Endodermal cell (in vitro differentiated cells): ENCODE results near the gene NGEF. TPM values are rescaled to one million over a fixed set of nuclear protein-coding genes. Genes with fewer than 3 reads are reported as not detected.

ENCODE experiments used
- DNase-seq: peaks from one replicate; pipeline ENCODE4 v3.0.0-alpha.2; 2017
- H3K27ac ChIP-seq: 2 replicates; pipeline ENCODE4 v1.5.1; 2013; ENCODE audit warnings: mild to moderate bottlenecking, low read depth, low read length, moderate library complexity
- H3K27me3 ChIP-seq: 2 replicates; pipeline ENCODE4 v1.6.1; 2013; ENCODE audit warnings: mild to moderate bottlenecking, low read length, moderate library complexity; ENCODE audit not compliant: insufficient read depth, control insufficient read depth, poor library complexity, severe bottlenecking
- H3K36me3 ChIP-seq: 2 replicates; pipeline ENCODE4 v1.7.0; 2013; ENCODE audit warnings: mild to moderate bottlenecking, low read length, moderate library complexity; ENCODE audit not compliant: control insufficient read depth, insufficient read depth
- H3K4me1 ChIP-seq: one replicate; pipeline ENCODE4 v1.7.0; 2013; ENCODE audit warnings: low read length; ENCODE audit not compliant: control insufficient read depth, insufficient read depth
- H3K4me3 ChIP-seq: 2 replicates; pipeline ENCODE4 v1.5.1; 2013; ENCODE audit warnings: mild to moderate bottlenecking, low read length, moderate library complexity
- H3K9ac ChIP-seq: 2 replicates; pipeline ENCODE4 v1.6.1; 2013; ENCODE audit warnings: mild to moderate bottlenecking, low read length, moderate library complexity; ENCODE audit not compliant: poor library complexity, severe bottlenecking; ENCODE audit errors: extremely low read depth
- H3K9me3 ChIP-seq: 2 replicates; pipeline ENCODE4 v1.6.1; 2013; ENCODE audit warnings: mild to moderate bottlenecking, low read length, moderate library complexity; ENCODE audit not compliant: control insufficient read depth
- H3K27ac Mint-ChIP-seq: 2 replicates; pipeline ENCODE4 v1.8.0; 2020; ENCODE audit warnings: mixed read lengths
- H3K27me3 Mint-ChIP-seq: 2 replicates; pipeline ENCODE4 v1.8.0; 2021; ENCODE audit warnings: mild to moderate bottlenecking, mixed read lengths; ENCODE audit not compliant: insufficient read depth
- H3K36me3 Mint-ChIP-seq: 2 replicates; pipeline ENCODE4 v1.8.0; 2020; ENCODE audit warnings: low read depth, mixed read lengths
- H3K4me1 Mint-ChIP-seq: 2 replicates; pipeline ENCODE4 v1.8.0; 2020; ENCODE audit warnings: mixed read lengths
- H3K4me3 Mint-ChIP-seq: 2 replicates; pipeline ENCODE4 v1.8.0; 2020; ENCODE audit warnings: mild to moderate bottlenecking, moderate library complexity, mixed read lengths
- H3K9me3 Mint-ChIP-seq: 2 replicates; pipeline ENCODE4 v1.8.0; 2020; ENCODE audit warnings: mild to moderate bottlenecking, mixed read lengths
- WGBS, 2 experiments: methylation state at CpG; one replicate each; pipeline versions ENCODE4 v1.1.5 to v1.1.7; 2013; ENCODE audit warnings: missing lambda C conversion rate in 2 of 2, mixed read lengths in 1 of 2; ENCODE audit not compliant: insufficient coverage in 1 of 2, insufficient read length in 1 of 2; 5-methylcytosine and 5-hydroxymethylcytosine counted together
- total RNA-seq, 2 donors: library from RNA; stranded (reverse); fragmentation: NEBNext Ultra II Directional in 1 of 2; extraction: Animal tissue kit (Norgen Biotek cat#: 25700) in 1 of 2; gene quantifications; 2 replicates in 1 of 2; 3 replicates in 1 of 2; pipeline ENCODE4 v1.2.1, GENCODE V29; 2021
- TF ChIP-seq, protein P1 (sequence below): fragments of 200-600 bp; sonication (generic); conservative IDR thresholded peaks from 2 replicates; pipeline ENCODE4 v1.5.0; 2021; ENCODE audit warnings: antibody characterized with exemption, mild to moderate bottlenecking

Gene NGEF
- total RNA-seq, 2 donors from 2014 or later, result 1.8 to 2.9 TPM

DNA sequence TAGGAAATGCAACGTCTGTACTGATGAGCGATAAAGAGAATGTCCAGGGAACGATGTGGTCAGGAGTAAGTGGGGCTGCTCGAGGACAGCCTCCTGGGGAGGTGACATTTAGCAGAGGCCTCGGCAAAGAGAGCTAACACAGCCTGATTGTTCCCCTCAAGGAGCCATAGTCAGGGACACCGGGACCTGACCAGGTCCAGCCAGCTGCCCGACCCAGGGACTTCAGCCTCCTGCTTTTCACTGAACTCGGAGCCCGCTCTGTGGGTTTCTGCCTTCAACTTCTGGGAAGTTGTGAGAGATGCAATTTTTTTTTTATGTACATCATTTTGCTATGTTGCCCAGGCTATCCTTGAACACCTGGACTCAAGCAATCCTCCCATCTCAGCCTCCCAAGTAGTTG, 29.5 kb upstream of the NGEF start:
- Histone ChIP-seq H3K9ac (no peak overlapping the region), H3K27ac (no peak overlapping the region), H3K36me3 (no peaks in the 10 kb centered on the region), H3K4me3 (no peak overlapping the region), H3K9me3 (no peaks in the 10 kb centered on the region), H3K27me3 (no peaks in the 10 kb centered on the region), H3K4me1 (no peaks in the 10 kb centered on the region)
- TF ChIP-seq, protein P1, sequence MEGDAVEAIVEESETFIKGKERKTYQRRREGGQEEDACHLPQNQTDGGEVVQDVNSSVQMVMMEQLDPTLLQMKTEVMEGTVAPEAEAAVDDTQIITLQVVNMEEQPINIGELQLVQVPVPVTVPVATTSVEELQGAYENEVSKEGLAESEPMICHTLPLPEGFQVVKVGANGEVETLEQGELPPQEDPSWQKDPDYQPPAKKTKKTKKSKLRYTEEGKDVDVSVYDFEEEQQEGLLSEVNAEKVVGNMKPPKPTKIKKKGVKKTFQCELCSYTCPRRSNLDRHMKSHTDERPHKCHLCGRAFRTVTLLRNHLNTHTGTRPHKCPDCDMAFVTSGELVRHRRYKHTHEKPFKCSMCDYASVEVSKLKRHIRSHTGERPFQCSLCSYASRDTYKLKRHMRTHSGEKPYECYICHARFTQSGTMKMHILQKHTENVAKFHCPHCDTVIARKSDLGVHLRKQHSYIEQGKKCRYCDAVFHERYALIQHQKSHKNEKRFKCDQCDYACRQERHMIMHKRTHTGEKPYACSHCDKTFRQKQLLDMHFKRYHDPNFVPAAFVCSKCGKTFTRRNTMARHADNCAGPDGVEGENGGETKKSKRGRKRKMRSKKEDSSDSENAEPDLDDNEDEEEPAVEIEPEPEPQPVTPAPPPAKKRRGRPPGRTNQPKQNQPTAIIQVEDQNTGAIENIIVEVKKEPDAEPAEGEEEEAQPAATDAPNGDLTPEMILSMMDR, result no peak
- H3K36me3 Mint-ChIP-seq, result no peaks in the 10 kb centered on the region
- no peak for DNase-seq
- no peaks in the 10 kb centered on the region for H3K9me3 Mint-ChIP-seq
- H3K27ac Mint-ChIP-seq, result no peak overlapping the region
- H3K27me3 Mint-ChIP-seq, result no peaks in the 10 kb centered on the region
- 92 to 95% methylated on average over 8 to 9 of the region's 9 CpGs for WGBS, 2 experiments
- H3K4me1 Mint-ChIP-seq, result no peaks in the 10 kb centered on the region
- no peak overlapping the region for H3K4me3 Mint-ChIP-seq

DNA sequence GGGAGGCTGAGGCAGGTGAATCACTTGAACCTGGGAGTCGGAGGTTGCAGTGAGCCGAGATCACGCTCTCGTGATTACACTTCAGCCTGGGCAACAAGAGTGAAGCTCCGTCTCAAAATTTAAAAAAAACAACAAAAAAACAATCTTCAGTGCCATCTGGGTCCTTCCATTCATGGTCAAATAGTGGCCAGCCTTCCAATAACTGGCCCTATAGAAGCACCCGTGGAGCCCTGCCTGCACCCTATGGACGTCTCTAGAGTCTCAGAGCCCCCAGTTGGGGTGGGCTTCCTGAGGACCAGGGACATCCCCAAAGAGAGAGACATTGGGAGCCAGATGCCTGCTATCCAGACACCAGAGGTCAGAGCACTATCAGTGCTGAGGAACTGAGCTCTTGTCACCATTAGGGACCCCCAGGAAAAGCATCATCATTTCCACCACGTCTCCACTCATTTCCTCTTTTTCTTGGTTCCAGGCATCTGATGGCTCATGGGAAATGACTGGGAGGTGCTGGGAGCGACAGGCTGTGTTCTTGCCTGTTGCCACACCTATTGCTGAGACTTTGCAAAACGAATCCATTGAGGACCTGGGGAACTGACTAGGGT, 28.8 kb upstream of the NGEF start:
- no peaks in the 10 kb centered on the region for H3K36me3 ChIP-seq
- DNase-seq, result peak; percentile 10
- no peaks in the 10 kb centered on the region for H3K9me3 Mint-ChIP-seq
- H3K4me1 Mint-ChIP-seq, result no peaks in the 10 kb centered on the region
- H3K4me1 ChIP-seq, result no peaks in the 10 kb centered on the region
- no peaks in the 10 kb centered on the region for H3K9me3 ChIP-seq
- H3K27me3 Mint-ChIP-seq, result no peaks in the 10 kb centered on the region
- 90 to 92% methylated on average over 8 to 10 of the region's 10 CpGs for WGBS, 2 experiments
- H3K27me3 ChIP-seq, result no peaks in the 10 kb centered on the region
- H3K27ac ChIP-seq, result no peak overlapping the region
- H3K4me3 Mint-ChIP-seq, result no peak overlapping the region
- TF ChIP-seq, protein P1, result no peak
- H3K27ac Mint-ChIP-seq, result no peak overlapping the region
- H3K9ac ChIP-seq, result no peak overlapping the region
- H3K4me3 ChIP-seq, result no peak overlapping the region
- H3K36me3 Mint-ChIP-seq, result no peaks in the 10 kb centered on the region

DNA sequence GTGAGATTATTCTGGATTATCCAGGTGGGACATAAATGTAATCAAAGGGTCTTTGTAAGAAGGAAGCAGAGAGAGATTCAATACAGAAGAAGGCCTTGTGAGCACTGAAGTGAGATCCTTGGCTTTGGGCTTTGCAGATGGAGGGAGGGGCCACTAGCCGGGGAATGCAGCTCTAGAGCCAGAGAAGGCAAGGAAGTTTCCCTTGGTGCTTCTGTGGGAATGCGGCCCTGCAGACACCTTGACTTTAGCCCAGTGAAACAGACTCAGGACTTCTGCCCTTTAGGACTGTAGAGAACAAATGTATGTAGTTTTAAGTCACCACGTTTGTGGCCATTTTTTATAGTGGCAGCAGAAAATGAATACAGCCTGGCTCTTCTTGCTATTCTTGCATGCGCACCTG, 27.5 kb upstream of the NGEF start:
- H3K9ac ChIP-seq, result no peak overlapping the region
- Mint-ChIP-seq H3K4me1 (no peaks in the 10 kb centered on the region), H3K9me3 (no peaks in the 10 kb centered on the region), H3K4me3 (no peak overlapping the region), H3K27me3 (no peaks in the 10 kb centered on the region), H3K36me3 (no peaks in the 10 kb centered on the region), H3K27ac (no peak overlapping the region)
- H3K36me3 ChIP-seq, result no peaks in the 10 kb centered on the region
- H3K4me1 ChIP-seq, result no peaks in the 10 kb centered on the region
- H3K9me3 ChIP-seq, result no peaks in the 10 kb centered on the region
- H3K27ac ChIP-seq, result no peak overlapping the region
- TF ChIP-seq, protein P1, result no peak
- 89 to 100% methylated on average over 4 of the region's 4 CpGs for WGBS, 2 experiments
- H3K27me3 ChIP-seq, result no peaks in the 10 kb centered on the region
- H3K4me3 ChIP-seq, result no peak overlapping the region
- DNase-seq, result peak; percentile 28
